Stimulated activated CD4-positive, alpha-beta T cell treated with anti-CD3 and anti-CD28 coated beads, Interleukin-4, amount 100 ng/mL, for 1 hour (primary cell): ENCODE results near the gene ABHD5.

Experiments used
- DNase-seq: peaks from one replicate; pipeline ENCODE4 v3.0.0-alpha.2; 2020

ABHD5 gene

GRCh38 chr3:43686700-43687498 lies 3.8 kb upstream of the ABHD5 start:
- DNase-seq, result no peak

GRCh38 chr3:43687499-43687811 lies 3.3 kb upstream of the ABHD5 start:
- no peak for DNase-seq

- DNase-seq, result no peak
Measured at GRCh38 chr3:43688245-43688650, 2.5 kb upstream of the ABHD5 start.

- DNase-seq, result no peak
Measured at GRCh38 chr3:43689166-43689565, 1.6 kb upstream of the ABHD5 start.

- no peak for DNase-seq
Measured at GRCh38 chr3:43689766-43690399, 855 bp upstream of the ABHD5 start.

- DNase-seq, result peak; percentile 41
Measured at GRCh38 chr3:43691120-43691995, 620 bp downstream of the ABHD5 start.

- DNase-seq, result no peak
Measured at GRCh38 chr3:43692085-43692855, 1.5 kb downstream of the ABHD5 start.

GRCh38 chr3:43692971-43693370 lies 2.2 kb downstream of the ABHD5 start:
- DNase-seq, result no peak

GRCh38 chr3:43693594-43693993 lies 2.9 kb downstream of the ABHD5 start:
- no peak for DNase-seq

GRCh38 chr3:43695443-43695842 lies 4.7 kb downstream of the ABHD5 start:
- DNase-seq, result no peak

GRCh38 chr3:43695863-43696262 lies 5.1 kb downstream of the ABHD5 start:
- no peak for DNase-seq

GRCh38 chr3:43696441-43696840 lies 5.7 kb downstream of the ABHD5 start:
- no peak for DNase-seq

- DNase-seq, result no peak
Measured at GRCh38 chr3:43696881-43697280, 6.1 kb downstream of the ABHD5 start.

GRCh38 chr3:43699864-43700263 lies 9.1 kb downstream of the ABHD5 start:
- no peak for DNase-seq

GRCh38 chr3:43704697-43705096 lies 14.0 kb downstream of the ABHD5 start:
- no peak for DNase-seq

- DNase-seq, result no peak
Measured at GRCh38 chr3:43706342-43706741, 15.6 kb downstream of the ABHD5 start.

- no peak for DNase-seq
Measured at GRCh38 chr3:43707266-43707665, 16.5 kb downstream of the ABHD5 start.

GRCh38 chr3:43707998-43708397 lies 17.3 kb downstream of the ABHD5 start:
- no peak for DNase-seq

- no peak for DNase-seq
Measured at GRCh38 chr3:43709022-43709421, 18.3 kb downstream of the ABHD5 start.

- DNase-seq, result no peak
Measured at GRCh38 chr3:43710607-43711006, 19.9 kb downstream of the ABHD5 start.

- DNase-seq, result no peak
Measured at GRCh38 chr3:43718296-43718695, 27.6 kb downstream of the ABHD5 start.

- no peak for DNase-seq
Measured at GRCh38 chr3:43723121-43723734, 32.5 kb downstream of the ABHD5 start.

- no peak for DNase-seq
Measured at GRCh38 chr3:43726521-43726920, 35.8 kb downstream of the ABHD5 start.
